ENCODE results near the gene GALNT7.

DNA sequence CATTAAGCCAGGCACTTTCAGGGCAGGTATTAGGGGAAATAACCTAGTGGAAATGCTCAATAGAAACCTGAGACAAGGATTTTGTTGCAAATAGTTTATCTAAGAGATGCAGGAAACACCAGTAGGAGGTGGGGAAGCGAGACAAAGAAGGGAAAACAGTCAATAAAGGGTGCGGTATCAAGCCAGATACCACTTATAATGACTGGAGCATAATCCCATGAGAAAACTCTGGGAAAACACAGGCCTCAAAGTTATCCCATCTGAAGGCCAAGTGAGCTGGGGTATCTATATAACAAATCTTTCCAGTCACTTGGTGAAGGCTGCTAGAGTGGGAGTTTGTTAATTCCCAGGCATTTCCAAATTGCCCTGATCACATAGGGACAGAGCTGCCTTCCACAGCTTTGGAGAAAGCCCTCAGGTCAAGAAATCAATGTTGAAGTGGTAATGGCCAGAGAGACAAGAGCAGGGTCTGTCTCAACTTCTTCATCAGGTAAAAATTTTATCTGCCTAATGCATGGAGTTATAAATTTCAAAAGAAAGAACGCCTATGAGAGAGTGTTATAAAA lies 175.3 kb downstream of the GALNT7 start:
- TF ChIP-seq, protein P1, sequence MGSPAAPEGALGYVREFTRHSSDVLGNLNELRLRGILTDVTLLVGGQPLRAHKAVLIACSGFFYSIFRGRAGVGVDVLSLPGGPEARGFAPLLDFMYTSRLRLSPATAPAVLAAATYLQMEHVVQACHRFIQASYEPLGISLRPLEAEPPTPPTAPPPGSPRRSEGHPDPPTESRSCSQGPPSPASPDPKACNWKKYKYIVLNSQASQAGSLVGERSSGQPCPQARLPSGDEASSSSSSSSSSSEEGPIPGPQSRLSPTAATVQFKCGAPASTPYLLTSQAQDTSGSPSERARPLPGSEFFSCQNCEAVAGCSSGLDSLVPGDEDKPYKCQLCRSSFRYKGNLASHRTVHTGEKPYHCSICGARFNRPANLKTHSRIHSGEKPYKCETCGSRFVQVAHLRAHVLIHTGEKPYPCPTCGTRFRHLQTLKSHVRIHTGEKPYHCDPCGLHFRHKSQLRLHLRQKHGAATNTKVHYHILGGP (tag by site-specific recombination; IDR thresholded peaks at IDR 0.05): no peak
- TF ChIP-seq, protein P2, sequence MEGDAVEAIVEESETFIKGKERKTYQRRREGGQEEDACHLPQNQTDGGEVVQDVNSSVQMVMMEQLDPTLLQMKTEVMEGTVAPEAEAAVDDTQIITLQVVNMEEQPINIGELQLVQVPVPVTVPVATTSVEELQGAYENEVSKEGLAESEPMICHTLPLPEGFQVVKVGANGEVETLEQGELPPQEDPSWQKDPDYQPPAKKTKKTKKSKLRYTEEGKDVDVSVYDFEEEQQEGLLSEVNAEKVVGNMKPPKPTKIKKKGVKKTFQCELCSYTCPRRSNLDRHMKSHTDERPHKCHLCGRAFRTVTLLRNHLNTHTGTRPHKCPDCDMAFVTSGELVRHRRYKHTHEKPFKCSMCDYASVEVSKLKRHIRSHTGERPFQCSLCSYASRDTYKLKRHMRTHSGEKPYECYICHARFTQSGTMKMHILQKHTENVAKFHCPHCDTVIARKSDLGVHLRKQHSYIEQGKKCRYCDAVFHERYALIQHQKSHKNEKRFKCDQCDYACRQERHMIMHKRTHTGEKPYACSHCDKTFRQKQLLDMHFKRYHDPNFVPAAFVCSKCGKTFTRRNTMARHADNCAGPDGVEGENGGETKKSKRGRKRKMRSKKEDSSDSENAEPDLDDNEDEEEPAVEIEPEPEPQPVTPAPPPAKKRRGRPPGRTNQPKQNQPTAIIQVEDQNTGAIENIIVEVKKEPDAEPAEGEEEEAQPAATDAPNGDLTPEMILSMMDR (tag by site-specific recombination; IDR thresholded peaks at IDR 0.05): no peak
- TF ChIP-seq, protein P3, sequence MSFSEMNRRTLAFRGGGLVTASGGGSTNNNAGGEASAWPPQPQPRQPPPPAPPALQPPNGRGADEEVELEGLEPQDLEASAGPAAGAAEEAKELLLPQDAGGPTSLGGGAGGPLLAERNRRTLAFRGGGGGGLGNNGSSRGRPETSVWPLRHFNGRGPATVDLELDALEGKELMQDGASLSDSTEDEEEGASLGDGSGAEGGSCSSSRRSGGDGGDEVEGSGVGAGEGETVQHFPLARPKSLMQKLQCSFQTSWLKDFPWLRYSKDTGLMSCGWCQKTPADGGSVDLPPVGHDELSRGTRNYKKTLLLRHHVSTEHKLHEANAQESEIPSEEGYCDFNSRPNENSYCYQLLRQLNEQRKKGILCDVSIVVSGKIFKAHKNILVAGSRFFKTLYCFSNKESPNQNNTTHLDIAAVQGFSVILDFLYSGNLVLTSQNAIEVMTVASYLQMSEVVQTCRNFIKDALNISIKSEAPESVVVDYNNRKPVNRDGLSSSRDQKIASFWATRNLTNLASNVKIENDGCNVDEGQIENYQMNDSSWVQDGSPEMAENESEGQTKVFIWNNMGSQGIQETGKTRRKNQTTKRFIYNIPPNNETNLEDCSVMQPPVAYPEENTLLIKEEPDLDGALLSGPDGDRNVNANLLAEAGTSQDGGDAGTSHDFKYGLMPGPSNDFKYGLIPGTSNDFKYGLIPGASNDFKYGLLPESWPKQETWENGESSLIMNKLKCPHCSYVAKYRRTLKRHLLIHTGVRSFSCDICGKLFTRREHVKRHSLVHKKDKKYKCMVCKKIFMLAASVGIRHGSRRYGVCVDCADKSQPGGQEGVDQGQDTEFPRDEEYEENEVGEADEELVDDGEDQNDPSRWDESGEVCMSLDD (tag by site-specific recombination; IDR thresholded peaks at IDR 0.05): no peak
- TF ChIP-seq SP3 (tag by site-specific recombination; IDR thresholded peaks at IDR 0.05): no peak
- TF ChIP-seq ZNF16 (tag by site-specific recombination; IDR thresholded peaks at IDR 0.05; ENCODE audit: low read depth): no peak
- TF ChIP-seq SALL2 (tag by site-specific recombination; IDR thresholded peaks at IDR 0.05; ENCODE audit: borderline replicate concordance): no peak
